ENCODE results near the gene LDHAL6B. TPM values are rescaled to one million over a fixed set of nuclear protein-coding genes. Genes with fewer than 3 reads are reported as not detected.

Gene LDHAL6B
- total RNA-seq, 3 donors from 2014 or later: not detected

GRCh38 chr15:59168536-59168935, 38.1 kb upstream of the LDHAL6B start:
- H3K4me1 ChIP-seq: peaks cover 22 to 44% of the 10 kb centered on the region in 2 donors
- H3K36me3 ChIP-seq: no peaks in the 10 kb centered on the region
- TF ChIP-seq POLR2AphosphoS5 (IDR thresholded peaks at IDR 0.05) (no peak), CTCF (IDR thresholded peaks at IDR 0.05) (no peak), POLR2A (IDR thresholded peaks at IDR 0.05) (no peak)
- peak overlapping the region; percentile 98 for H3K27ac ChIP-seq
- no peak overlapping the region for H3K4me3 ChIP-seq
- H3K9me3 ChIP-seq: no peaks in the 10 kb centered on the region
- intact Hi-C loops (cut with DNase I; ENCODE audit: low total_unique reads): no loop called here
- no peaks in the 10 kb centered on the region for H3K27me3 ChIP-seq
- no peak for DNase-seq (ENCODE audit: low spot score in 2 of 2)

- intact Hi-C loops (cut with DNase I; ENCODE audit: low total_unique reads): no loop called here
- DNase-seq (ENCODE audit: low spot score in 2 of 2): no peak
- Histone ChIP-seq H3K4me1 (peaks cover 22 to 44% of the 10 kb centered on the region in 2 donors), H3K27me3 (no peaks in the 10 kb centered on the region), H3K4me3 (no peak overlapping the region), H3K9me3 (no peaks in the 10 kb centered on the region), H3K27ac (peak overlapping the region; percentile 98), H3K36me3 (no peaks in the 10 kb centered on the region)
- TF ChIP-seq POLR2AphosphoS5 (IDR thresholded peaks at IDR 0.05) (peak in 1 of 3 donors; percentile 17), CTCF (IDR thresholded peaks at IDR 0.05) (no peak)
Observed at GRCh38 chr15:59169251-59169708, 37.4 kb upstream of the LDHAL6B start.

GRCh38 chr15:59170295-59171066, 36.2 kb upstream of the LDHAL6B start:
- peak; percentile 89 to 94 for DNase-seq (ENCODE audit: low spot score in 2 of 2)
- peaks cover 22 to 51% of the 10 kb centered on the region in 2 donors for H3K4me1 ChIP-seq
- H3K9me3 ChIP-seq: no peaks in the 10 kb centered on the region
- TF ChIP-seq CTCF (IDR thresholded peaks at IDR 0.05) (peak in 1 of 3 donors; percentile 7), POLR2AphosphoS5 (IDR thresholded peaks at IDR 0.05) (peak in 2 of 3 donors; percentile 56 to 71), POLR2A (IDR thresholded peaks at IDR 0.05) (no peak)
- no peaks in the 10 kb centered on the region for H3K27me3 ChIP-seq
- peak overlapping the region in 1 of 3 donors; percentile 24 for H3K4me3 ChIP-seq
- intact Hi-C loops (cut with DNase I; ENCODE audit: low total_unique reads): no loop called here
- H3K36me3 ChIP-seq: no peaks in the 10 kb centered on the region
- H3K27ac ChIP-seq: peak overlapping the region; percentile 98

GRCh38 chr15:59171067-59171397, 35.6 kb upstream of the LDHAL6B start:
- Histone ChIP-seq H3K9me3 (no peaks in the 10 kb centered on the region), H3K36me3 (no peaks in the 10 kb centered on the region), H3K4me3 (no peak overlapping the region), H3K27me3 (no peaks in the 10 kb centered on the region), H3K27ac (peak overlapping the region; percentile 98), H3K4me1 (peaks cover 17 to 51% of the 10 kb centered on the region in 2 donors)
- intact Hi-C loops (cut with DNase I; ENCODE audit: low total_unique reads): no loop called here
- no peak for TF ChIP-seq POLR2A (IDR thresholded peaks at IDR 0.05)
- no peak for TF ChIP-seq POLR2AphosphoS5 (IDR thresholded peaks at IDR 0.05)
- TF ChIP-seq CTCF (IDR thresholded peaks at IDR 0.05): no peak
- no peak for DNase-seq (ENCODE audit: low spot score in 2 of 2)

- no peaks in the 10 kb centered on the region for H3K27me3 ChIP-seq
- intact Hi-C loops (cut with DNase I; ENCODE audit: low total_unique reads): no loop called here
- no peaks in the 10 kb centered on the region for H3K9me3 ChIP-seq
- TF ChIP-seq CTCF (IDR thresholded peaks at IDR 0.05) (no peak), POLR2A (IDR thresholded peaks at IDR 0.05) (no peak), POLR2AphosphoS5 (IDR thresholded peaks at IDR 0.05) (no peak)
- peak overlapping the region; percentile 98 for H3K27ac ChIP-seq
- H3K4me1 ChIP-seq: peaks cover 10 to 37% of the 10 kb centered on the region in 2 donors
- no peak for DNase-seq (ENCODE audit: low spot score in 2 of 2)
- H3K4me3 ChIP-seq: no peak overlapping the region
- no peaks in the 10 kb centered on the region for H3K36me3 ChIP-seq
Observed at GRCh38 chr15:59172289-59172901, 34.2 kb upstream of the LDHAL6B start.
